DOHH2 (cell line): ENCODE measurements around the gene TOMM34.

Experiments
- H3F3A ChIP-seq: fragments of 200-600 bp; sonication (generic), shearing (Covaris generic); 2 replicates; pipeline ENCODE4 v1.6.0; 2016; ENCODE audit warnings: antibody characterized with exemption, mild to moderate bottlenecking; ENCODE audit not compliant: control insufficient read depth, insufficient read depth
- H3K27ac ChIP-seq: fragments of 200-600 bp; sonication (generic); 2 replicates; pipeline ENCODE4 v1.5.1; 2014; ENCODE audit warnings: low read depth, mild to moderate bottlenecking, low read length, moderate library complexity
- H3K27me3 ChIP-seq: fragments of 200-600 bp; sonication (generic); 2 replicates; pipeline ENCODE4 v1.6.1; 2014; ENCODE audit warnings: mild to moderate bottlenecking, low read length, mixed read lengths; ENCODE audit not compliant: control insufficient read depth
- H3K36me3 ChIP-seq: fragments of 200-600 bp; sonication (generic); 2 replicates; pipeline ENCODE4 v1.6.1; 2014; ENCODE audit warnings: mild to moderate bottlenecking, low read length, moderate library complexity, mixed read lengths; ENCODE audit not compliant: control insufficient read depth
- H3K4me1 ChIP-seq: fragments of 200-600 bp; sonication (generic); 2 replicates; pipeline ENCODE4 v1.6.1; 2014; ENCODE audit warnings: mild to moderate bottlenecking, low read length, mixed read lengths; ENCODE audit not compliant: control insufficient read depth
- H3K4me2 ChIP-seq: fragments of 200-600 bp; sonication (generic); 2 replicates; pipeline ENCODE4 v1.6.0; 2014; ENCODE audit warnings: mild to moderate bottlenecking, low read length, moderate library complexity
- H3K4me3 ChIP-seq: fragments of 200-600 bp; sonication (generic); 2 replicates; pipeline ENCODE4 v1.5.1; 2014; ENCODE audit warnings: mild to moderate bottlenecking, low read length, mixed read lengths
- H3K79me2 ChIP-seq: fragments of 200-600 bp; sonication (generic); 2 replicates; pipeline ENCODE4 v1.6.1; 2014; ENCODE audit warnings: mild to moderate bottlenecking, low read length, mixed read lengths; ENCODE audit not compliant: control insufficient read depth
- H3K9me2 ChIP-seq: fragments of 200-600 bp; sonication (generic); replicated peaks from 2 replicates; pipeline ENCODE4 v1.6.1; 2014; ENCODE audit warnings: mild to moderate bottlenecking, low read length, mixed read lengths; ENCODE audit not compliant: control insufficient read depth
- H3K9me3 ChIP-seq: fragments of 200-600 bp; sonication (generic); 2 replicates; pipeline ENCODE4 v1.6.1; 2014; ENCODE audit warnings: antibody characterized with exemption, low read length, mixed read lengths; ENCODE audit not compliant: control insufficient read depth, insufficient read depth
- H4K20me1 ChIP-seq: fragments of 200-600 bp; sonication (generic); 2 replicates; pipeline ENCODE4 v1.6.0; 2014; ENCODE audit warnings: low read depth, mild to moderate bottlenecking, antibody characterized with exemption, low read length, moderate library complexity; ENCODE audit not compliant: control insufficient read depth, insufficient read depth
- CTCF ChIP-seq: fragments of 200-600 bp; sonication (generic); IDR thresholded peaks from one replicate; pipeline ENCODE4 v1.5.1; 2014; ENCODE audit warnings: antibody characterized with exemption, mild to moderate bottlenecking, low read depth, low read length; ENCODE audit not compliant: poor library complexity, severe bottlenecking
- EZH2phosphoT487 ChIP-seq: fragments of 200-600 bp; sonication (generic); IDR thresholded peaks from 2 replicates; pipeline ENCODE4 v1.6.1; 2017; ENCODE audit warnings: borderline replicate concordance, mild to moderate bottlenecking, antibody characterized with exemption, low read length, moderate library complexity, mixed read lengths

The TOMM34 gene

GRCh38 chr20:44936510-44936909, 23.7 kb downstream of the TOMM34 start:
- no peak overlapping the region for H3K27ac ChIP-seq
- TF ChIP-seq EZH2phosphoT487 = no peak
- H4K20me1 ChIP-seq = no peaks in the 10 kb centered on the region
- H3K27me3 ChIP-seq = no peaks in the 10 kb centered on the region
- no peaks in the 10 kb centered on the region for H3K79me2 ChIP-seq
- H3K36me3 ChIP-seq = peaks cover 39% of the 10 kb centered on the region
- H3K4me3 ChIP-seq = no peak overlapping the region
- no peaks in the 10 kb centered on the region for H3K9me2 ChIP-seq
- H3K9me3 ChIP-seq = no peaks in the 10 kb centered on the region
- H3F3A ChIP-seq = peaks cover 5% of the 10 kb centered on the region
- no peaks in the 10 kb centered on the region for H3K4me1 ChIP-seq
- no peak overlapping the region for H3K4me2 ChIP-seq

GRCh38 chr20:44932916-44933315, 27.3 kb downstream of the TOMM34 start:
- Histone ChIP-seq H3K27ac (no peak overlapping the region), H3K4me3 (no peak overlapping the region), H3K36me3 (peaks cover 18% of the 10 kb centered on the region; the same call in 1 of the 2 replicates), H3K27me3 (no peaks in the 10 kb centered on the region), H3K4me1 (no peaks in the 10 kb centered on the region), H3K79me2 (no peaks in the 10 kb centered on the region), H3F3A (no peaks in the 10 kb centered on the region), H3K4me2 (no peak overlapping the region), H3K9me2 (no peaks in the 10 kb centered on the region), H4K20me1 (no peaks in the 10 kb centered on the region), H3K9me3 (no peaks in the 10 kb centered on the region)
- TF ChIP-seq EZH2phosphoT487 (no peak), CTCF (no peak)

- no peaks in the 10 kb centered on the region for H3K9me2 ChIP-seq
- TF ChIP-seq CTCF (no peak), EZH2phosphoT487 (no peak)
- no peaks in the 10 kb centered on the region for H4K20me1 ChIP-seq
- no peak overlapping the region for H3K4me3 ChIP-seq
- H3K27me3 ChIP-seq = no peaks in the 10 kb centered on the region
- H3K36me3 ChIP-seq = peaks cover 13% of the 10 kb centered on the region; the same call in 1 of the 2 replicates
- no peak overlapping the region for H3K4me2 ChIP-seq
- H3K79me2 ChIP-seq = no peaks in the 10 kb centered on the region
- H3K4me1 ChIP-seq = no peaks in the 10 kb centered on the region
- no peaks in the 10 kb centered on the region for H3K9me3 ChIP-seq
- H3K27ac ChIP-seq = no peak overlapping the region
- H3F3A ChIP-seq = no peaks in the 10 kb centered on the region
Measured at GRCh38 chr20:44931911-44932310, 28.3 kb downstream of the TOMM34 start.

- no peaks in the 10 kb centered on the region for H3F3A ChIP-seq
- no peak overlapping the region for H3K4me3 ChIP-seq
- H3K27ac ChIP-seq = no peak overlapping the region
- no peaks in the 10 kb centered on the region for H3K9me2 ChIP-seq
- no peak overlapping the region for H3K4me2 ChIP-seq
- no peak for TF ChIP-seq CTCF
- no peak for TF ChIP-seq EZH2phosphoT487
- H3K79me2 ChIP-seq = no peaks in the 10 kb centered on the region
- H3K4me1 ChIP-seq = no peaks in the 10 kb centered on the region
- H3K36me3 ChIP-seq = peaks cover 8% of the 10 kb centered on the region; the same call in 1 of the 2 replicates
- H3K27me3 ChIP-seq = no peaks in the 10 kb centered on the region
- H3K9me3 ChIP-seq = no peaks in the 10 kb centered on the region
- H4K20me1 ChIP-seq = no peaks in the 10 kb centered on the region
Measured at GRCh38 chr20:44930517-44931168, 29.6 kb downstream of the TOMM34 start.
